ENCODE measurements around the gene ADGRA1.

The ADGRA1 gene, protein sequence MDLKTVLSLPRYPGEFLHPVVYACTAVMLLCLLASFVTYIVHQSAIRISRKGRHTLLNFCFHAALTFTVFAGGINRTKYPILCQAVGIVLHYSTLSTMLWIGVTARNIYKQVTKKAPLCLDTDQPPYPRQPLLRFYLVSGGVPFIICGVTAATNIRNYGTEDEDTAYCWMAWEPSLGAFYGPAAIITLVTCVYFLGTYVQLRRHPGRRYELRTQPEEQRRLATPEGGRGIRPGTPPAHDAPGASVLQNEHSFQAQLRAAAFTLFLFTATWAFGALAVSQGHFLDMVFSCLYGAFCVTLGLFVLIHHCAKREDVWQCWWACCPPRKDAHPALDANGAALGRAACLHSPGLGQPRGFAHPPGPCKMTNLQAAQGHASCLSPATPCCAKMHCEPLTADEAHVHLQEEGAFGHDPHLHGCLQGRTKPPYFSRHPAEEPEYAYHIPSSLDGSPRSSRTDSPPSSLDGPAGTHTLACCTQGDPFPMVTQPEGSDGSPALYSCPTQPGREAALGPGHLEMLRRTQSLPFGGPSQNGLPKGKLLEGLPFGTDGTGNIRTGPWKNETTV

GRCh38 chr10:133087679-133088178, at the start of gene ADGRA1:
TSS of gene ADGRA1 (plus strand) at chr10:133087924. CDS start at chr10:133088910, 986 bp downstream.
- Mint-ChIP-seq H3K36me3 (no peaks in the 10 kb centered on the region), H3K9me3 (no peaks in the 10 kb centered on the region), H3K27me3 (peaks cover 44 to 56% of the 10 kb centered on the region in 2 donors), H3K4me3 (peak within 1 kb of the TSS in 1 of 2 donors; percentile 31), H3K27ac (peak within 1 kb of the TSS; percentile 22), H3K4me1 (peaks cover 0 to 12% of the 10 kb centered on the region in 2 donors)
- DNase-seq (no peak), ATAC-seq (replicated peaks) (no peak)

GRCh38 chr10:133038036-133038823, 49.5 kb upstream of the ADGRA1 start:
- no peak overlapping the region for H3K4me3 Mint-ChIP-seq
- peaks cover 13 to 15% of the 10 kb centered on the region in 2 donors for H3K27me3 Mint-ChIP-seq
- DNase-seq, result no peak
- ATAC-seq (replicated peaks), result no peak
- no peaks in the 10 kb centered on the region for H3K9me3 Mint-ChIP-seq
- no peaks in the 10 kb centered on the region for H3K36me3 Mint-ChIP-seq
- H3K27ac Mint-ChIP-seq, result no peak overlapping the region
- no peaks in the 10 kb centered on the region for H3K4me1 Mint-ChIP-seq

DNA sequence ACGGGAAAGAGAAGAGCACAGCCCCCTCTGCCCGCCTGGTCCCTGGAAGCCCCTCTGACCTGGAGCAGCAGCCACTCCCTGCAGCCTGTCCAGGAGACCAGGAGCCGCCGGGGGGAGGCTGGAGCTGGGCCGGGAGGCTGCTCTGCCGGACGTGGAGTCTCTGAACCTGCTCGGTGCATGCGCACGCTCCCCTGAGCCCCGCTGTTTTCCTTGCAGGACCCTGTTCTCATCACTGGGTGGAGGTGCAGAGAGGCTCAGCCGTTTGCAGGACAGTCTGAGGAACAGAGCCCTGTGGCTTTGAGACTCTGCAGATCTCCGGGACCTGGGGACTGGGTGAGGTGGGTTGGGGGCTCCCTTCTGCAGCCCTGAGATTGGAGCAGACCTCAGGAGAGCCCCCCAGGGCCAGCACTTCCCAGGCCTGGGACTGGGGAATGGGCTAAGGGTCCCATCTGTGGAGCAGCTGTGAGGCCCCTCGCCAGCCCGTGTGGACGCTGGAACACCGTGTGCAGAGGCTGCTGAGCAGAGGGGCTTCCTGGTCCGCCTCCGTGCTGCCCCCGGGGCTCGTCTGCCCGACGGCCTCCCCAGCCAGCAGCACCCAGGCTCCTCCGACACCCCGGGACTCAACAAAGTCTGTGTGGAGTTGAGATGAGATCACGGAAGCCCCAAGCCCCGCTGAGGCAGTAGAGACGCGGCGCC, 48.5 kb upstream of the ADGRA1 start:
- DNase-seq (no peak), ATAC-seq (replicated peaks) (no peak)
- Mint-ChIP-seq H3K9me3 (no peaks in the 10 kb centered on the region), H3K4me3 (no peak overlapping the region), H3K27ac (no peak overlapping the region), H3K4me1 (no peaks in the 10 kb centered on the region), H3K27me3 (peaks cover 9 to 10% of the 10 kb centered on the region in 2 donors), H3K36me3 (no peaks in the 10 kb centered on the region)

GRCh38 chr10:133039803-133040165, 47.9 kb upstream of the ADGRA1 start:
- Mint-ChIP-seq H3K27me3 (peaks cover 9 to 10% of the 10 kb centered on the region in 2 donors), H3K4me1 (no peaks in the 10 kb centered on the region), H3K9me3 (no peaks in the 10 kb centered on the region), H3K4me3 (no peak overlapping the region), H3K36me3 (no peaks in the 10 kb centered on the region), H3K27ac (no peak overlapping the region)
- ATAC-seq (replicated peaks), result no peak
- DNase-seq, result no peak

DNA sequence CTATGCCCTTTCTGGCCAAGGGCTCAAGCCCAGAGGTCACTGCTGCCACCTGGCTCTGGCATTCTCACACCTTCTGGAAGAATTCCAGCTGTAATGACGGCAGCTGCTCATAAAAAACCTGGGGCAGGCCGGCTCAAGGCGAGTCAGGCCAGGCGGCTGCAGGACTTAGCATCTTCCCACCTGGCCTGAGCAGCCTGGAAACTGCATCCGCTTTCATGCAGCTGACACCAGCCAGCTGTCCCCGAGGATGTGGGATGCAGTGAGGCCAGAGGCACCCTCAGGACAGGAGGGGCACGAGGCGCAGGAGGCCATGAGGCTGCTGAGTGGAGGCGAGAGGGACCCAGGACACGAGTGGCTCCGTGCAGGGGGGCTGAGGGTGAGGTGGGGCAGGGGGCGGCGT, 47.5 kb upstream of the ADGRA1 start:
- H3K36me3 Mint-ChIP-seq, result no peaks in the 10 kb centered on the region
- ATAC-seq (replicated peaks) (no peak), DNase-seq (no peak)
- H3K4me3 Mint-ChIP-seq, result no peak overlapping the region
- no peaks in the 10 kb centered on the region for H3K9me3 Mint-ChIP-seq
- H3K4me1 Mint-ChIP-seq, result no peaks in the 10 kb centered on the region
- no peak overlapping the region for H3K27ac Mint-ChIP-seq
- peaks cover 5 to 10% of the 10 kb centered on the region in 2 donors for H3K27me3 Mint-ChIP-seq

DNA sequence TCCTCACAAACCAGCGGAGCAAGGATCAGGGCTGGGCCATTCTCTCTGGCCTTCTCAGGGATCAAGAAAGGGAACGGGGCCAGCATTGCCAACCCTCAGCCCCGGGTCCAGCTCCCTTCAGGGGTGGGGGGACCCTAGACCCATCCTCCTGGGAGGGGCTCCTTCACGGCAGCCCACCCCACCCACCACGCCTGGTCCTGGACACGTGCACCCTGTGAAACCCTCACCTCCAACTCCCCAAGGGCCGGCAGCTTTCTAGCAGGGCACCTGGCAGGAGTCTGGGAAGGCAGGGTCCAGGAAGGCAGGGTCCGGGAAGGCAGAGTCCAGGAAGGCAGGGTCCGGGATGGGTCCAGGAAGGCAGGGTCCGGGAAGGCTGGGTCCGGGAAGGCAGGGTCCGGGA, 46.6 kb upstream of the ADGRA1 start:
- Mint-ChIP-seq H3K4me3 (no peak overlapping the region), H3K27ac (no peak overlapping the region), H3K4me1 (no peaks in the 10 kb centered on the region), H3K36me3 (no peaks in the 10 kb centered on the region), H3K9me3 (no peaks in the 10 kb centered on the region), H3K27me3 (peaks cover 4 to 10% of the 10 kb centered on the region in 2 donors)
- DNase-seq (no peak), ATAC-seq (replicated peaks) (peak; percentile 22 to 31)

GRCh38 chr10:133042061-133042460, 45.7 kb upstream of the ADGRA1 start:
- peak; percentile 48 to 51 for ATAC-seq (replicated peaks)
- H3K4me1 Mint-ChIP-seq, result no peaks in the 10 kb centered on the region
- H3K9me3 Mint-ChIP-seq, result no peaks in the 10 kb centered on the region
- no peaks in the 10 kb centered on the region for H3K36me3 Mint-ChIP-seq
- DNase-seq, result no peak
- no peak overlapping the region for H3K27ac Mint-ChIP-seq
- H3K4me3 Mint-ChIP-seq, result no peak overlapping the region
- peaks cover 4 to 10% of the 10 kb centered on the region in 2 donors for H3K27me3 Mint-ChIP-seq

GRCh38 chr10:133042816-133043215, 44.9 kb upstream of the ADGRA1 start:
- ATAC-seq (replicated peaks), result no peak
- Mint-ChIP-seq H3K36me3 (no peaks in the 10 kb centered on the region), H3K27me3 (peaks cover 4 to 10% of the 10 kb centered on the region in 2 donors), H3K4me3 (no peak overlapping the region), H3K9me3 (no peaks in the 10 kb centered on the region), H3K27ac (no peak overlapping the region), H3K4me1 (no peaks in the 10 kb centered on the region)
- DNase-seq, result no peak

DNA sequence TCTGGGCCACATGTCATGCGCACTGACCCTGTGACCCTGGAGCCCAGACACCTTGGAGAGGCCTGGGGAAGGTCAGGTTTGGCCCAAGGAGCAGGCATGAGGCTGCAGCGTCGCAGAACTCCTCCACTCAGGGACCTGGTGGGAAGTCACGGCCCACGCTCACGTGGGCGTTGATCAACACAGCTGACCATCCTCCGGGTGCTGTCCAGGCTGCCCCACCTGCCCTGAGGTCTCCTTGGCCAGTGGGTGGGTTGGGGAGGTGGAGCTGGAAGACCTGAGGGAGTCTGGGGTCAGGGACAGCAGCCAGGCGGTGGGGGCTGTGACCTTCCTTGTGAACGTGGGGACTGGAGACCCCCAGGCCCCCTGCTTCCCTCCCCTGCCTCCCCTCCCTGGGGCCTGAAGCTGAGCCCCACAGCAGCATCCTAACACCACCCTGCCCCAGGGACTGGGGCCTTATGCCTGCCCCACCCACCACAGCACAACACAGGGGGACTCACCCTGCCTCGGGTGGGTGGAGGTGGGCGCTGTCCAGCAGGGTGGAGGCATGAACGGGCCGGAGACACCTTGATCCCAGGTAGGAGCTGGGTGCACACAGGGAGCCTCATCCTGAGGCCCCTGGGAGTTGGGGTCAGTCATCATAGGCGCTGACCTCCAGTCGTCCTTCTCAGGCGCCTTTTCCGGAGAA, 44.0 kb upstream of the ADGRA1 start:
- Mint-ChIP-seq H3K9me3 (no peaks in the 10 kb centered on the region), H3K36me3 (no peaks in the 10 kb centered on the region), H3K4me3 (no peak overlapping the region), H3K27ac (no peak overlapping the region), H3K27me3 (peaks cover 6 to 12% of the 10 kb centered on the region in 2 donors), H3K4me1 (peaks cover 0 to 1% of the 10 kb centered on the region in 2 donors)
- DNase-seq (no peak), ATAC-seq (replicated peaks) (no peak)

- no peak overlapping the region for H3K4me3 Mint-ChIP-seq
- no peaks in the 10 kb centered on the region for H3K9me3 Mint-ChIP-seq
- H3K36me3 Mint-ChIP-seq, result no peaks in the 10 kb centered on the region
- no peak for ATAC-seq (replicated peaks)
- H3K27me3 Mint-ChIP-seq, result peaks cover 12 to 14% of the 10 kb centered on the region in 2 donors
- no peak overlapping the region for H3K27ac Mint-ChIP-seq
- H3K4me1 Mint-ChIP-seq, result peaks cover 0 to 2% of the 10 kb centered on the region in 2 donors
- no peak for DNase-seq
Measured at GRCh38 chr10:133044401-133044811, 43.3 kb upstream of the ADGRA1 start.

DNA sequence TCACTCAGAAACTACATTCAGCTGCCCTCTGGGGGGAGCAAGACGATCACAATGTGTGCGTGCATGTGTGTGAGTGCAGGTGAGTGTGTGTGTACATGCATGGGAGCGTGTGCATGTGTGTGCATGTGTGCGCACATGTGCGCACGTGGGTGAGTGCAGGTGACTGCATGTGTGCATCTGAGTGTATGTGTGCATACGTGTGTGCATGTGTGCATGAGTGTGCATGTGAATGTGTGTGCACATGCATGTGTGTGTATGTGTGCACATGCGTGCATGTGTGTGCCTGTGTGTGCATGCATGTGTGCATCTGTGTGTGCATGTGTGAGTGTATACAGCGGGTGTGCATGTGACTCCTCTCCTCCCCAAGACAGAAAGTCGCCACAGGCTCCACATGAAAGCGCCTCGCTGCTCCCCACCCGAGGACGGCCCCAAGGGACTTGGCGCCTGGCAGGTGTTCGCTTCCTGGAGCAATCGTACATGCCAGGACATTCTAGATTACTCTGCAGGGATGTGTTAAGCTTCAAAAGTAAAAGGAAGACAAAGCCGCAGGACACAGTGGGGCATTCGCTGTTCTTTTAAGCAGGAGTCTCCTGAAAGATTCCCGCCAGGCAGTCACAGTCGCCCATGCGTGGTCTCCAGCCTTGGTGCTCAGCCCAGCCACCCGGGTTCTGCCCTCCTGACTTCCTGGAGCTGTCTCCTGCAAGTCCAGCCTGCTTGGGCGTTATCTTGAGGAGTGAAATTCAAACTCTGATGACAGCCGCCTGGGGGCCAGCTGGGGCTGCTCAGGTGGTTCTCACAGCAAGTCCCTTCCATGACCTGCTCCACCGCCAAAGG, 42.0 kb upstream of the ADGRA1 start:
- no peak for ATAC-seq (replicated peaks)

GRCh38 chr10:133046390-133046765, 41.3 kb upstream of the ADGRA1 start:
- Mint-ChIP-seq H3K4me1 (peaks cover 0 to 2% of the 10 kb centered on the region in 2 donors), H3K4me3 (no peak overlapping the region), H3K36me3 (no peaks in the 10 kb centered on the region), H3K27ac (no peak overlapping the region), H3K27me3 (peaks cover 9 to 13% of the 10 kb centered on the region in 2 donors), H3K9me3 (no peaks in the 10 kb centered on the region)
- ATAC-seq (replicated peaks) (no peak), DNase-seq (no peak)

More for the DNA sequence above, 42.0 kb upstream of the ADGRA1 start:
- Mint-ChIP-seq H3K4me3 (no peak overlapping the region), H3K27me3 (peaks cover 13% of the 10 kb centered on the region in 2 donors), H3K9me3 (no peaks in the 10 kb centered on the region), H3K4me1 (peaks cover 0 to 2% of the 10 kb centered on the region in 2 donors), H3K36me3 (no peaks in the 10 kb centered on the region), H3K27ac (no peak overlapping the region)
- DNase-seq, result no peak
